ENCODE results near the gene DNAJB6. TPM values are rescaled to one million over a fixed set of nuclear protein-coding genes. Genes with fewer than 3 reads are reported as not detected.
A peak's percentile ranks its signal among the peaks of the same experiment; 100 is the strongest.

The DNAJB6 gene
- total RNA-seq, 1 experiment from 2014 or later = 108 TPM

GRCh38 chr7:157423348-157423747, 86.5 kb downstream of the DNAJB6 start:
- no peaks in the 10 kb centered on the region for H3K4me1 ChIP-seq
- H3K4me3 ChIP-seq (ENCODE audit: low read depth, low read length) = no peak overlapping the region
- CTCF ChIA-PET = no interaction called here
- H3K27me3 Mint-ChIP-seq (ENCODE audit: insufficient read depth, unreplicated experiment) = no peaks in the 10 kb centered on the region
- BruUV-seq (replicated peaks) = no TSS peak
- H3K36me3 Mint-ChIP-seq (ENCODE audit: insufficient read depth, unreplicated experiment) = peaks cover 16% of the 10 kb centered on the region
- H3K4me3 Mint-ChIP-seq (ENCODE audit: unreplicated experiment) = no peak overlapping the region
- POLR2A ChIA-PET = no interaction called here
- H3K4me1 Mint-ChIP-seq (ENCODE audit: low read depth, unreplicated experiment) = no peaks in the 10 kb centered on the region
- DNase-seq = no peak
- no peaks in the 10 kb centered on the region for H3K9me3 Mint-ChIP-seq (ENCODE audit: unreplicated experiment)
- H3K27ac Mint-ChIP-seq (ENCODE audit: unreplicated experiment) = no peak overlapping the region
- H3K36me3 ChIP-seq (ENCODE audit: control insufficient read depth, insufficient read depth, low read length) = no peaks in the 10 kb centered on the region
- no peaks in the 10 kb centered on the region for H3K9me3 ChIP-seq
- no peaks in the 10 kb centered on the region for H3K27me3 ChIP-seq (replicated peaks; ENCODE audit: control insufficient read depth, insufficient read depth, low read length)
- TF ChIP-seq CTCF (IDR thresholded peaks at IDR 0.05; ENCODE audit: insufficient read depth in 1 of 2, low read depth in 1 of 2, low read length in 1 of 2, severe bottlenecking in 1 of 2, unreplicated experiment in 1 of 2) = no peak
- intact Hi-C loops (cut with micrococcal nuclease; ENCODE audit: unreplicated experiment) = loop anchor here (2.0 kb wide), 1 partner anchor 25 kb away; no protein-coding TSS in a partner anchor

DNA sequence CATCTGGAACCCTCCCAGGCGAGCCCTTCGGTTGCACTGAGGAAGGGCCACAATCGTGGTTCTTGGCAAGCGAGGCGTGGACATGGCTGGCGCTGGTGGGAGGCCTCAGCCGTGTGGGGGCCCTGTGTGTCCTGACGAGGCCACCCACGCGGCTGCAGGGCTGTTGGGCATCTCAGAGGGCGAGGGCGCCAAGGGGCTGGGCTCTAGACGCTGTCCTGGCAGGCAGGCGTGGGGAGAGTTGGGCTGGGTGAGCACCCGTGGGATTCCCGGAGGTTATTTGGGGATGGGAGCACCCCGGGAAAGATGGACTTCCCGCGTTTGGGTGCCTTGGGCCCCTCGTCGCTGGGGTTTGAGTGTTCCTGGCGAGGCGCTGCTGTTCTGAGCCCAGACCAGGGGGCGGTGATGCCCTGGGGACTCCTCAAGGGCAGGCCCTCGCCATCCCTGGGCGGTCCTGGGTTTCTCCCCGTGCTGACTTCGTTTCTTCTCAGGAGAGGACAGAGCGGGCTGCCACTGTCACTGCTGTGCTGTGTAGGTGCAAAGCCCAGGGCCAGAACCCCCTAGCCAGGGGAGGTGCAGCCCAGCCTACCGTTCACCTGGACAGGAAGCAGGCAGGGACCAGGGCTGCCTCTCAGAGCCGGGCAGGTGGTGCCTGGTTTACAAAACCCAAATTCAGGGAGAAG, 87.2 kb downstream of the DNAJB6 start:
- H3K27ac Mint-ChIP-seq (ENCODE audit: unreplicated experiment) = no peak overlapping the region
- Histone ChIP-seq H3K27me3 (replicated peaks; ENCODE audit: control insufficient read depth, insufficient read depth, low read length) (no peaks in the 10 kb centered on the region), H3K4me3 (ENCODE audit: low read depth, low read length) (no peak overlapping the region), H3K9me3 (no peaks in the 10 kb centered on the region), H3K4me1 (no peaks in the 10 kb centered on the region), H3K36me3 (ENCODE audit: control insufficient read depth, insufficient read depth, low read length) (no peaks in the 10 kb centered on the region)
- H3K4me3 Mint-ChIP-seq (ENCODE audit: unreplicated experiment) = no peak overlapping the region
- BruUV-seq (replicated peaks) = no TSS peak
- POLR2A ChIA-PET = no interaction called here
- CTCF ChIA-PET = no interaction called here
- peaks cover 21% of the 10 kb centered on the region for H3K36me3 Mint-ChIP-seq (ENCODE audit: insufficient read depth, unreplicated experiment)
- TF ChIP-seq CTCF (IDR thresholded peaks at IDR 0.05; ENCODE audit: insufficient read depth in 1 of 2, low read depth in 1 of 2, low read length in 1 of 2, severe bottlenecking in 1 of 2, unreplicated experiment in 1 of 2) = no peak
- no peak for DNase-seq
- H3K9me3 Mint-ChIP-seq (ENCODE audit: unreplicated experiment) = no peaks in the 10 kb centered on the region
- no peaks in the 10 kb centered on the region for H3K27me3 Mint-ChIP-seq (ENCODE audit: insufficient read depth, unreplicated experiment)
- intact Hi-C loops (cut with micrococcal nuclease; ENCODE audit: unreplicated experiment) = loop anchor here (2.0 kb wide), 1 partner anchor 25 kb away; no protein-coding TSS in a partner anchor
- no peaks in the 10 kb centered on the region for H3K4me1 Mint-ChIP-seq (ENCODE audit: low read depth, unreplicated experiment)

GRCh38 chr7:157425137-157425731, 88.4 kb downstream of the DNAJB6 start:
- CTCF ChIA-PET = no interaction called here

More at GRCh38 chr7:157425137-157425731, 88.4 kb downstream of the DNAJB6 start:
- no TSS peak for BruUV-seq (replicated peaks)
- Histone ChIP-seq H3K27me3 (replicated peaks; ENCODE audit: control insufficient read depth, insufficient read depth, low read length) (no peaks in the 10 kb centered on the region), H3K36me3 (ENCODE audit: control insufficient read depth, insufficient read depth, low read length) (no peaks in the 10 kb centered on the region), H3K4me3 (ENCODE audit: low read depth, low read length) (no peak overlapping the region), H3K4me1 (no peaks in the 10 kb centered on the region), H3K9me3 (no peaks in the 10 kb centered on the region)
- no peaks in the 10 kb centered on the region for H3K4me1 Mint-ChIP-seq (ENCODE audit: low read depth, unreplicated experiment)
- DNase-seq = peak in 1 of 2 experiments; percentile 17
- H3K36me3 Mint-ChIP-seq (ENCODE audit: insufficient read depth, unreplicated experiment) = peaks cover 21% of the 10 kb centered on the region
- TF ChIP-seq CTCF (IDR thresholded peaks at IDR 0.05; ENCODE audit: insufficient read depth in 1 of 2, low read depth in 1 of 2, low read length in 1 of 2, severe bottlenecking in 1 of 2, unreplicated experiment in 1 of 2) = no peak
- no peak overlapping the region for H3K27ac Mint-ChIP-seq (ENCODE audit: unreplicated experiment)
- POLR2A ChIA-PET = no interaction called here
- H3K27me3 Mint-ChIP-seq (ENCODE audit: insufficient read depth, unreplicated experiment) = no peaks in the 10 kb centered on the region
- no peak overlapping the region for H3K4me3 Mint-ChIP-seq (ENCODE audit: unreplicated experiment)
- H3K9me3 Mint-ChIP-seq (ENCODE audit: unreplicated experiment) = no peaks in the 10 kb centered on the region
- intact Hi-C loops (cut with micrococcal nuclease; ENCODE audit: unreplicated experiment) = no loop called here

Measured in Caco-2 (cell line).